HepG2 (cell line): Measurements from ENCODE around the gene HS6ST1. TPM values are rescaled to one million over a fixed set of nuclear protein-coding genes. Genes with fewer than 3 reads are reported as not detected.
A peak's percentile ranks its signal among the peaks of the same experiment; 100 is the strongest.

Source experiments
- CENPX ChIP-seq: sonication (generic); formaldehyde crosslinking; IDR thresholded peaks from 2 replicates; pipeline ENCODE4 v1.9.0; 2021; ENCODE audit warnings: mild to moderate bottlenecking, missing genetic modification reagents, moderate library complexity
- FOXO1 ChIP-seq: sonication (generic); formaldehyde crosslinking; IDR thresholded peaks from 2 replicates; pipeline ENCODE4 v1.4.0; 2020; ENCODE audit warnings: missing genetic modification reagents
- GTF2F1 ChIP-seq: fragments of 150-350 bp; IDR thresholded peaks from 2 replicates; pipeline ENCODE4 v1.6.1; 2014; ENCODE audit warnings: low read length
- HDAC1 ChIP-seq: sonication (generic); formaldehyde crosslinking; IDR thresholded peaks from 2 replicates; pipeline ENCODE4 v1.5.1; 2020; ENCODE audit warnings: mild to moderate bottlenecking, missing genetic modification reagents
- MNT ChIP-seq: fragments of 450-650 bp; IDR thresholded peaks from 2 replicates; pipeline ENCODE4 v1.6.1; 2016
- PRDM10 ChIP-seq: sonication (generic); formaldehyde crosslinking; IDR thresholded peaks from 2 replicates; pipeline ENCODE4 v1.4.0; 2020; ENCODE audit warnings: low read depth, missing genetic modification reagents
- SUZ12 ChIP-seq: fragments of 150-350 bp; IDR thresholded peaks from 2 replicates; pipeline ENCODE4 v1.6.1; 2014; ENCODE audit warnings: low read depth, low read length
- ZBTB14 ChIP-seq: sonication (generic); formaldehyde crosslinking; IDR thresholded peaks from 2 replicates; pipeline ENCODE4 v1.4.0; 2020; ENCODE audit warnings: missing genetic modification reagents
- ZNF180 ChIP-seq: sonication (generic); formaldehyde crosslinking; IDR thresholded peaks from 2 replicates; pipeline ENCODE4 v1.4.0; 2020; ENCODE audit warnings: low read depth, missing genetic modification reagents, borderline replicate concordance
- ZNF24 ChIP-seq: fragments of 450-650 bp; IDR thresholded peaks from 2 replicates; pipeline ENCODE4 v1.6.1; 2017; ENCODE audit warnings: antibody characterized with exemption, mild to moderate bottlenecking
- ZNF512 ChIP-seq: sonication (generic); formaldehyde crosslinking; IDR thresholded peaks from 2 replicates; pipeline ENCODE4 v1.4.0; 2020; ENCODE audit warnings: mild to moderate bottlenecking, missing genetic modification reagents
- ZNF563 ChIP-seq: sonication (generic); formaldehyde crosslinking; IDR thresholded peaks from 2 replicates; pipeline ENCODE4 v1.8.0; 2022; ENCODE audit warnings: mild to moderate bottlenecking, moderate library complexity, missing genetic modification reagents
- ZNF749 ChIP-seq: sonication (generic); formaldehyde crosslinking; IDR thresholded peaks from 2 replicates; pipeline ENCODE4 v1.8.0; 2022; ENCODE audit warnings: mild to moderate bottlenecking, missing genetic modification reagents, moderate library complexity, borderline replicate concordance
- polyA plus RNA-seq, 8 experiments: library from polyadenylated mRNA; depleted of rRNA in 3 of 8; stranded (reverse) in 7 of 8; unstranded in 1 of 8; fragments of >200 nt; fragmentation: Illumina TruSeq in 4 of 8; extraction: Trizol in 4 of 8; gene quantifications; 2 replicates each; pipeline versions ENCODE4 v1.2.1 to v1.2.3, GENCODE V29; 2011 to 2016; ENCODE audit warnings: low read depth in 4 of 8, missing spikeins in 1 of 8, mixed read lengths in 1 of 8; ENCODE audit not compliant: insufficient read depth in 1 of 8
- total RNA-seq, 5 experiments: library from RNA; depleted of rRNA; stranded (reverse); fragments of >200 nt; fragmentation: Illumina TruSeq; extraction: Trizol; gene quantifications; 2 replicates each; pipeline ENCODE4 v1.2.3, GENCODE V29; 2016; ENCODE audit warnings: low read depth in 1 of 5
- TF ChIP-seq, protein P1 (sequence below): IDR thresholded peaks from 2 replicates; pipeline ENCODE4 v1.6.1; 2012; ENCODE audit warnings: low read length, improper control_type of control experiment
- TF ChIP-seq, protein P2 (sequence below): sonication (generic); formaldehyde crosslinking; IDR thresholded peaks from 2 replicates; pipeline ENCODE4 v1.4.0; 2020; ENCODE audit warnings: missing genetic modification reagents

The HS6ST1 gene
- total and polyA plus RNA-seq, 2 of the 13 experiments (the other 11 are each of a cell fraction or from before 2014, with no cell fraction given), result 34.5 to 84.6 TPM

DNA sequence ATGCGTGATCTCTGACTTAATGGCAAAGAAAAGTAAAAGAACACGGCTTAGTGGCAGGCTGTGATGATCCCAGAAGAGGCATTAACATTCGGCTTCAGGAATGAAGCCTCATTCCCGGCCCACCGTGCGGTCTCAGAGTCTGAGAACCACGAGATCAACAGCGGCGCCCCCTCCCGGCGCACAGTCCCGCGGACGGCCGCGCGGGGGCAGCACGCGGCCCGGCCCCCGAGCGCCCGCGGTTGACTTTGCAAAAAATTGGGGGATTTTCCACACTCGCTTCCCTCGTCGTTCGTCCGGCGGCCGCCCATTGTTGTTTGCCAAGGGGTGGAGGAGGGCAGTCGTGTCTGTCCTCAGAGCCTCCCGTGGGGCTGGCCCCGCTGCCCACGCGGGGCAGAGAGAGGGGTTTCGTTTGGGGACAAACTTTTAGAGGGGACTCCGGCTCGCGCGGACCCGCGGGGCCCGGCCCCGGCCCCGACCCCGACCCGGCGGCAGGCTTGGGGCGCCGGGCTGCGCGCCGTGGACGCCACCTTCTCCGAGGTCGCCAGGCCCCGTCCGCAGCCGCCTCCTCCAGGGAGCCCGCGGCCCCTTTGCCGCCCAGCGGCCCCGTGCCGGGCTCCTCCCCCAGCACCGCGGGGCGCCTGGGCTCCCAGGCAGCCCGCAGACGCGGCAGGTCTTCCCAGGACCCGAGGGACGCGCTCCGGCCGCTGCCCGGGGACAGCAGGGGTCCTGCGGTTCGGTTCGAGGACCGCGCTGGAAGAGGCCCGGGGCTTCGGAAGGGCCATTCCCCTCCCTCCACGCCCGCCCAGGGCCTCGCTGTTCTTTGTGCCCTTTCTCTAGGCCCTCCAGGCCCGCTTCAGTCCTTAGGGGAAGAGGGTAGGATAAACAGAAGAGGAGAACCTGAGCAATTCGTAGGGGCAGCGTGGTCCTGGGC, 3.4 kb upstream of the HS6ST1 start (continued):
- TF ChIP-seq ZBTB14 (CRISPR knock-in tag) (peak; percentile 63), ZNF24 (no peak), ZNF180 (CRISPR knock-in tag) (no peak), ZNF749 (no peak; the same call in 1 of the 2 replicates), FOXO1 (peak; percentile 14; the same call in 1 of the 2 replicates), CENPX (CRISPR knock-in tag) (no peak), HDAC1 (CRISPR knock-in tag) (peak; percentile 70), MNT (no peak), GTF2F1 (no peak), SUZ12 (no peak), PRDM10 (CRISPR knock-in tag) (no peak), ZNF512 (no peak), ZNF563 (CRISPR knock-in tag) (no peak)
- TF ChIP-seq, protein P1, sequence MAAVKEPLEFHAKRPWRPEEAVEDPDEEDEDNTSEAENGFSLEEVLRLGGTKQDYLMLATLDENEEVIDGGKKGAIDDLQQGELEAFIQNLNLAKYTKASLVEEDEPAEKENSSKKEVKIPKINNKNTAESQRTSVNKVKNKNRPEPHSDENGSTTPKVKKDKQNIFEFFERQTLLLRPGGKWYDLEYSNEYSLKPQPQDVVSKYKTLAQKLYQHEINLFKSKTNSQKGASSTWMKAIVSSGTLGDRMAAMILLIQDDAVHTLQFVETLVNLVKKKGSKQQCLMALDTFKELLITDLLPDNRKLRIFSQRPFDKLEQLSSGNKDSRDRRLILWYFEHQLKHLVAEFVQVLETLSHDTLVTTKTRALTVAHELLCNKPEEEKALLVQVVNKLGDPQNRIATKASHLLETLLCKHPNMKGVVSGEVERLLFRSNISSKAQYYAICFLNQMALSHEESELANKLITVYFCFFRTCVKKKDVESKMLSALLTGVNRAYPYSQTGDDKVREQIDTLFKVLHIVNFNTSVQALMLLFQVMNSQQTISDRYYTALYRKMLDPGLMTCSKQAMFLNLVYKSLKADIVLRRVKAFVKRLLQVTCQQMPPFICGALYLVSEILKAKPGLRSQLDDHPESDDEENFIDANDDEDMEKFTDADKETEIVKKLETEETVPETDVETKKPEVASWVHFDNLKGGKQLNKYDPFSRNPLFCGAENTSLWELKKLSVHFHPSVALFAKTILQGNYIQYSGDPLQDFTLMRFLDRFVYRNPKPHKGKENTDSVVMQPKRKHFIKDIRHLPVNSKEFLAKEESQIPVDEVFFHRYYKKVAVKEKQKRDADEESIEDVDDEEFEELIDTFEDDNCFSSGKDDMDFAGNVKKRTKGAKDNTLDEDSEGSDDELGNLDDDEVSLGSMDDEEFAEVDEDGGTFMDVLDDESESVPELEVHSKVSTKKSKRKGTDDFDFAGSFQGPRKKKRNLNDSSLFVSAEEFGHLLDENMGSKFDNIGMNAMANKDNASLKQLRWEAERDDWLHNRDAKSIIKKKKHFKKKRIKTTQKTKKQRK, result no peak
- TF ChIP-seq, protein P2, sequence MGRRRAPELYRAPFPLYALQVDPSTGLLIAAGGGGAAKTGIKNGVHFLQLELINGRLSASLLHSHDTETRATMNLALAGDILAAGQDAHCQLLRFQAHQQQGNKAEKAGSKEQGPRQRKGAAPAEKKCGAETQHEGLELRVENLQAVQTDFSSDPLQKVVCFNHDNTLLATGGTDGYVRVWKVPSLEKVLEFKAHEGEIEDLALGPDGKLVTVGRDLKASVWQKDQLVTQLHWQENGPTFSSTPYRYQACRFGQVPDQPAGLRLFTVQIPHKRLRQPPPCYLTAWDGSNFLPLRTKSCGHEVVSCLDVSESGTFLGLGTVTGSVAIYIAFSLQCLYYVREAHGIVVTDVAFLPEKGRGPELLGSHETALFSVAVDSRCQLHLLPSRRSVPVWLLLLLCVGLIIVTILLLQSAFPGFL (CRISPR knock-in tag), result no peak
